ENCODE results near the gene CREB5.

DNA sequence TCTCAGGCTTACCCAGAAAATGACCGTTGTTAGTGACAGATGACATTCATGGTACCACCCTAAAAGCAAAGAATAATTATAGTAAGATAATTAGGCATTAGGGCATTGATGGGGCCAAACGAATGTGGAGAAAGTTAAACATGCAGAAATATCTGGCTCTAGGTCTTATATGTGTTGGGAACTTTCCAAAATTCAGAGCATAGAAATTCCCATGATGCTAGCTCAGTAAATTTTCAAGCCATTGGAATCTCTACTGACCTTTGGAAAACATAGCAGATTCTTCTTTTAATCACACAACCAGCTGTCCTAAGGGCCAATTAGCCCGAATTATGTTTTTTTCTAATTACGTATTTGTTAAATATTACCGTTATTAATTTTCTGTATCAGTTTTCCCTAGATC lies 136.1 kb downstream of the CREB5 start:
- TF ChIP-seq POLR2A (IDR thresholded peaks at IDR 0.05) (no peak), EP300 (IDR thresholded peaks at IDR 0.05) (no peak)
